ENCODE measurements around the gene TFF3. TPM values are rescaled to one million over a fixed set of nuclear protein-coding genes. Genes with fewer than 3 reads are reported as not detected.

TFF3 gene
- total RNA-seq, 4 donors from 2014 or later = 2.5 to 24.4 (median 9.3) TPM

GRCh38 chr21:42357307-42357706, 42.1 kb upstream of the TFF3 start:
- Histone ChIP-seq H3K27me3 (peaks cover 0 to 50% (median 2%) of the 10 kb centered on the region in 4 donors), H3K4me1 (no peaks in the 10 kb centered on the region), H3K9me3 (peaks cover 0 to 40% (median 24%) of the 10 kb centered on the region in 4 donors), H3K36me3 (no peaks in the 10 kb centered on the region), H3K4me3 (no peak overlapping the region), H3K27ac (replicated peaks in 1 of 4) (no peak overlapping the region)
- no peak for DNase-seq (ENCODE audit: extremely low spot score)
- WGBS = 50% methylated on average over 3 of the region's 3 CpGs
- intact Hi-C loops (cut with DNase I) = no loop called here
- TF ChIP-seq POLR2A (IDR thresholded peaks at IDR 0.05; ENCODE audit: low read depth) (no peak), CTCF (IDR thresholded peaks at IDR 0.05) (no peak), POLR2AphosphoS5 (IDR thresholded peaks at IDR 0.05) (no peak), EP300 (IDR thresholded peaks at IDR 0.05) (no peak)

- DNase-seq (ENCODE audit: extremely low spot score) = no peak
- peaks cover 0 to 40% (median 24%) of the 10 kb centered on the region in 4 donors for H3K9me3 ChIP-seq
- peaks cover 0 to 44% (median 2%) of the 10 kb centered on the region in 4 donors for H3K27me3 ChIP-seq
- WGBS = 66% methylated on average over 6 of the region's 6 CpGs
- H3K27ac ChIP-seq (replicated peaks in 1 of 4) = no peak overlapping the region
- TF ChIP-seq POLR2AphosphoS5 (IDR thresholded peaks at IDR 0.05) (no peak), EP300 (IDR thresholded peaks at IDR 0.05) (no peak), CTCF (IDR thresholded peaks at IDR 0.05) (no peak), POLR2A (IDR thresholded peaks at IDR 0.05; ENCODE audit: low read depth) (no peak)
- intact Hi-C loops (cut with DNase I) = no loop called here
- no peaks in the 10 kb centered on the region for H3K36me3 ChIP-seq
- H3K4me3 ChIP-seq = no peak overlapping the region
- no peaks in the 10 kb centered on the region for H3K4me1 ChIP-seq
Observed at GRCh38 chr21:42356650-42357049, 41.4 kb upstream of the TFF3 start.

GRCh38 chr21:42356046-42356445, 40.8 kb upstream of the TFF3 start:
- TF ChIP-seq CTCF (IDR thresholded peaks at IDR 0.05) (no peak), EP300 (IDR thresholded peaks at IDR 0.05) (no peak)
- DNase-seq (ENCODE audit: extremely low spot score) = no peak
- H3K27ac ChIP-seq (replicated peaks in 1 of 4) = no peak overlapping the region
- 92% methylated on average over 2 of the region's 2 CpGs for WGBS
- H3K4me1 ChIP-seq = no peaks in the 10 kb centered on the region
- intact Hi-C loops (cut with DNase I) = no loop called here
- H3K27me3 ChIP-seq = peaks cover 0 to 38% (median 2%) of the 10 kb centered on the region in 4 donors
- no peaks in the 10 kb centered on the region for H3K36me3 ChIP-seq
- no peak overlapping the region for H3K4me3 ChIP-seq
- peaks cover 0 to 40% (median 24%) of the 10 kb centered on the region in 4 donors for H3K9me3 ChIP-seq

- no peaks in the 10 kb centered on the region for H3K36me3 ChIP-seq
- peaks cover 0 to 32% (median 17%) of the 10 kb centered on the region in 4 donors for H3K9me3 ChIP-seq
- 79% methylated on average over 5 of the region's 5 CpGs for WGBS
- no peak for TF ChIP-seq CTCF (IDR thresholded peaks at IDR 0.05)
- no peak for TF ChIP-seq POLR2AphosphoS5 (IDR thresholded peaks at IDR 0.05)
- TF ChIP-seq EP300 (IDR thresholded peaks at IDR 0.05) = no peak
- no peak for TF ChIP-seq POLR2A (IDR thresholded peaks at IDR 0.05; ENCODE audit: low read depth)
- no peaks in the 10 kb centered on the region for H3K4me1 ChIP-seq
- intact Hi-C loops (cut with DNase I) = no loop called here
- H3K27me3 ChIP-seq = peaks cover 0 to 27% (median 0%) of the 10 kb centered on the region in 4 donors
- no peak overlapping the region for H3K4me3 ChIP-seq
- DNase-seq (ENCODE audit: extremely low spot score) = no peak
- no peak overlapping the region for H3K27ac ChIP-seq (replicated peaks in 1 of 4)
Observed at GRCh38 chr21:42353623-42354022, 38.4 kb upstream of the TFF3 start.

- 81% methylated on average over 14 of the region's 14 CpGs for WGBS
- TF ChIP-seq POLR2AphosphoS5 (IDR thresholded peaks at IDR 0.05) (no peak), CTCF (IDR thresholded peaks at IDR 0.05) (no peak), EP300 (IDR thresholded peaks at IDR 0.05) (no peak), POLR2A (IDR thresholded peaks at IDR 0.05; ENCODE audit: low read depth) (no peak)
- intact Hi-C loops (cut with DNase I) = no loop called here
- no peak for DNase-seq (ENCODE audit: extremely low spot score)
- H3K36me3 ChIP-seq = no peaks in the 10 kb centered on the region
- no peaks in the 10 kb centered on the region for H3K4me1 ChIP-seq
- no peak overlapping the region for H3K4me3 ChIP-seq
- H3K9me3 ChIP-seq = peaks cover 0 to 32% (median 17%) of the 10 kb centered on the region in 4 donors
- peaks cover 0 to 29% (median 0%) of the 10 kb centered on the region in 4 donors for H3K27me3 ChIP-seq
- H3K27ac ChIP-seq (replicated peaks in 1 of 4) = no peak overlapping the region
Observed at GRCh38 chr21:42352441-42353095, 37.4 kb upstream of the TFF3 start.
